ENCODE results near the gene MIEF2. TPM values are rescaled to one million over a fixed set of nuclear protein-coding genes. Genes with fewer than 3 reads are reported as not detected.

The MIEF2 gene
- polyA plus RNA-seq, 1 donor from 2014 or later, result 74.9 TPM

GRCh38 chr17:18253187-18253884, 7.1 kb upstream of the MIEF2 start:
- Histone ChIP-seq H3F3A (ENCODE audit: insufficient read depth, low read length, poor library complexity, severe bottlenecking) (no peaks in the 10 kb centered on the region), H3K79me2 (replicated peaks; ENCODE audit: insufficient read depth, low read length) (peaks cover 16% of the 10 kb centered on the region), H2AFZ (ENCODE audit: low read depth, low read length) (no peak overlapping the region), H3K9me3 (ENCODE audit: low read length) (no peaks in the 10 kb centered on the region), H3K4me3 (ENCODE audit: low read length) (no peak overlapping the region), H3K9me2 (ENCODE audit: insufficient read depth, low read length) (no peaks in the 10 kb centered on the region), H3K9ac (ENCODE audit: low read length) (no peak overlapping the region), H3K27ac (ENCODE audit: low read length) (no peak overlapping the region), H3K27me3 (ENCODE audit: insufficient read depth, low read depth, low read length) (no peaks in the 10 kb centered on the region), H4K20me1 (ENCODE audit: insufficient read depth) (no peaks in the 10 kb centered on the region), H3K36me3 (ENCODE audit: insufficient read depth, low read length) (no peaks in the 10 kb centered on the region), H3K4me2 (ENCODE audit: low read length) (no peak overlapping the region)
- no peak for TF ChIP-seq EZH2 (IDR thresholded peaks at IDR 0.05; ENCODE audit: borderline replicate concordance, insufficient read depth, low read length, poor library complexity, severe bottlenecking)

GRCh38 chr17:18253947-18254821, 6.3 kb upstream of the MIEF2 start:
- no peaks in the 10 kb centered on the region for H3K36me3 ChIP-seq (ENCODE audit: insufficient read depth, low read length)
- no peaks in the 10 kb centered on the region for H3F3A ChIP-seq (ENCODE audit: insufficient read depth, low read length, poor library complexity, severe bottlenecking)
- TF ChIP-seq POLR2AphosphoS5 (IDR thresholded peaks at IDR 0.05), result no peak
- TF ChIP-seq EP300 (conservative IDR thresholded peaks at IDR 0.05; ENCODE audit: poor library complexity, severe bottlenecking), result no peak
- no peak for TF ChIP-seq MXI1 (conservative IDR thresholded peaks at IDR 0.05; ENCODE audit: poor library complexity, severe bottlenecking)
- no peak for TF ChIP-seq SMC3 (conservative IDR thresholded peaks at IDR 0.05; ENCODE audit: poor library complexity)
- TF ChIP-seq, protein P1, sequence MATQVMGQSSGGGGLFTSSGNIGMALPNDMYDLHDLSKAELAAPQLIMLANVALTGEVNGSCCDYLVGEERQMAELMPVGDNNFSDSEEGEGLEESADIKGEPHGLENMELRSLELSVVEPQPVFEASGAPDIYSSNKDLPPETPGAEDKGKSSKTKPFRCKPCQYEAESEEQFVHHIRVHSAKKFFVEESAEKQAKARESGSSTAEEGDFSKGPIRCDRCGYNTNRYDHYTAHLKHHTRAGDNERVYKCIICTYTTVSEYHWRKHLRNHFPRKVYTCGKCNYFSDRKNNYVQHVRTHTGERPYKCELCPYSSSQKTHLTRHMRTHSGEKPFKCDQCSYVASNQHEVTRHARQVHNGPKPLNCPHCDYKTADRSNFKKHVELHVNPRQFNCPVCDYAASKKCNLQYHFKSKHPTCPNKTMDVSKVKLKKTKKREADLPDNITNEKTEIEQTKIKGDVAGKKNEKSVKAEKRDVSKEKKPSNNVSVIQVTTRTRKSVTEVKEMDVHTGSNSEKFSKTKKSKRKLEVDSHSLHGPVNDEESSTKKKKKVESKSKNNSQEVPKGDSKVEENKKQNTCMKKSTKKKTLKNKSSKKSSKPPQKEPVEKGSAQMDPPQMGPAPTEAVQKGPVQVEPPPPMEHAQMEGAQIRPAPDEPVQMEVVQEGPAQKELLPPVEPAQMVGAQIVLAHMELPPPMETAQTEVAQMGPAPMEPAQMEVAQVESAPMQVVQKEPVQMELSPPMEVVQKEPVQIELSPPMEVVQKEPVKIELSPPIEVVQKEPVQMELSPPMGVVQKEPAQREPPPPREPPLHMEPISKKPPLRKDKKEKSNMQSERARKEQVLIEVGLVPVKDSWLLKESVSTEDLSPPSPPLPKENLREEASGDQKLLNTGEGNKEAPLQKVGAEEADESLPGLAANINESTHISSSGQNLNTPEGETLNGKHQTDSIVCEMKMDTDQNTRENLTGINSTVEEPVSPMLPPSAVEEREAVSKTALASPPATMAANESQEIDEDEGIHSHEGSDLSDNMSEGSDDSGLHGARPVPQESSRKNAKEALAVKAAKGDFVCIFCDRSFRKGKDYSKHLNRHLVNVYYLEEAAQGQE (IDR thresholded peaks at IDR 0.05; ENCODE audit: borderline replicate concordance), result no peak
- TF ChIP-seq CTCF (IDR thresholded peaks at IDR 0.05; ENCODE audit: poor library complexity, severe bottlenecking), result no peak
- TF ChIP-seq EZH2 (IDR thresholded peaks at IDR 0.05; ENCODE audit: borderline replicate concordance, insufficient read depth, low read length, poor library complexity, severe bottlenecking), result no peak
- TF ChIP-seq TAF1 (IDR thresholded peaks at IDR 0.05; ENCODE audit: low read depth), result no peak
- TF ChIP-seq RAD21 (conservative IDR thresholded peaks at IDR 0.05), result no peak
- H3K79me2 ChIP-seq (replicated peaks; ENCODE audit: insufficient read depth, low read length), result peaks cover 16% of the 10 kb centered on the region
- H3K9me3 ChIP-seq (ENCODE audit: low read length), result no peaks in the 10 kb centered on the region
- H3K4me3 ChIP-seq (ENCODE audit: low read length), result no peak overlapping the region
- H3K27ac ChIP-seq (ENCODE audit: low read length), result no peak overlapping the region
- no peaks in the 10 kb centered on the region for H3K27me3 ChIP-seq (ENCODE audit: insufficient read depth, low read depth, low read length)
- no peaks in the 10 kb centered on the region for H3K9me2 ChIP-seq (ENCODE audit: insufficient read depth, low read length)
- no peak overlapping the region for H3K4me2 ChIP-seq (ENCODE audit: low read length)
- H4K20me1 ChIP-seq (ENCODE audit: insufficient read depth), result no peaks in the 10 kb centered on the region
- H3K9ac ChIP-seq (ENCODE audit: low read length), result no peak overlapping the region
- no peak overlapping the region for H2AFZ ChIP-seq (ENCODE audit: low read depth, low read length)
